GM19324 (cell line): Measurements from ENCODE around the gene SLC6A16.
"Not testable (repeated sequence)": the region's sequence is repeated elsewhere in the genome, so short reads cannot be mapped to it uniquely, and the experiment has no call there.

Experiments used
- ATAC-seq: cut with Tn5 transposase; IDR thresholded peaks from one replicate; pipeline ENCODE4 v1.9.1; 2021; ENCODE audit warnings: mild to moderate bottlenecking, moderate library complexity; ENCODE audit not compliant: unreplicated experiment, low FRiP score

The SLC6A16 gene

DNA sequence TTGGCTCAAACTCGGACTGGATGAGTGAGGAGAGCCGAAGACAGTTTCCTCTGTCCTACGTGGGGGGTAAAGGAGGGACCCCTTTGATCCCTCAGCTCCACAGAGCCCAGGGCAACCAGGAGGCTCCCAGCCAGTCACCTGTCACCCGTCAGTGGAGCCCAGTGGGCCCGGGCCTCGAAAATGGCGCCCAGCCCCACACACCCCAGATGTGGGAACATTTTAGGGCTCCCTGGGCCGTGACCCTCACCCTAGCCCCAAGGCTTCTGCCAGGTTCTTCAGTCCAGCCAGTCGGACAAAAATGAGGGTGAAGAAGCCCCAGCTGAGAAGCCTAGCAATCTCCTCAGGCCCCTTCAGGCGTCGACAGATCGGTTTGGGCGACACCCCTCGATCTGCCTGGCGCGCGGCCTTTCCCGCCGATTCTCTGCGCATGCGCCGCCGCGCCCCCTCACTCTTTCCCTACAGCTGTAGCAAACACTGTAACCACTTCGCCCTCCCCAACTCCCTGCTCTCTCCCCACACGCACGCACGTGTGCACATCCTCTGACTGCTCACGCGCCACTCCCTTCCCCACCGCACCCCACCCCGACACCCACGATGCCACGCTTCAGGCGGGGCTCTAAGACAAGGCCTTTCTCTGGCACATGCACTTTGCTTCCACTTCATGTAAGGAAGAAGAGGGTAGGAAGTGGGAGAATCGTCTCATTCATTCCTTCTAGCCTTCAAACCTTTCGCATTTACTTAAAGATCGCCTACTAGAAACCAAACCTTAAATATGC, at the start of gene SLC6A16:
Gene SLC6A16 (minus strand): TSS at position 391 of the 776 bp plus-strand sequence. CDS start 13,844 bp downstream, outside the sequence.
- ATAC-seq = no peak

GRCh38 chr19:49373174-49373573, 48.2 kb upstream of the SLC6A16 start:
- not testable (repeated sequence) for ATAC-seq

DNA sequence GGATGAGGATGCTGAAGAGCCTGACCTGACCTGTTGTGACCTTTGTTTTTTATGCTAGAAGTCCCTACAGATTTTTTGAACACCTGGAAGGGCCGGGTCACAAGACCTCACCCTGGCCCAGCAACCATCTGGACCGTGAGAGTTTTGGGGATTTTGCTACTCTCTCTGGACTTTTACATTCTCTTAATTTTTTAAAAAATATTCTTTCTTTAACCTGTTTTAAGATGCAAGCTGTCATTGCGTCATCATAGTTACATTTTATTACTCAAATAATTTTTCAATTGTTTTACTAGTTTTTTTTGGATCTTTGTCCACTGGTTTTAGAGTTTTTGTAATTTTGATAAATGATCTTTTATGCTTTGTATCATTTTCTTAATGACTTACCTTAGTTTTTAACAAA, 46.2 kb upstream of the SLC6A16 start:
- no peak for ATAC-seq

- ATAC-seq = no peak
Observed at GRCh38 chr19:49368711-49369358, 43.8 kb upstream of the SLC6A16 start.

GRCh38 chr19:49366110-49366509, 41.1 kb upstream of the SLC6A16 start:
- ATAC-seq = no peak

GRCh38 chr19:49364083-49364737, 39.2 kb upstream of the SLC6A16 start:
- no peak for ATAC-seq

DNA sequence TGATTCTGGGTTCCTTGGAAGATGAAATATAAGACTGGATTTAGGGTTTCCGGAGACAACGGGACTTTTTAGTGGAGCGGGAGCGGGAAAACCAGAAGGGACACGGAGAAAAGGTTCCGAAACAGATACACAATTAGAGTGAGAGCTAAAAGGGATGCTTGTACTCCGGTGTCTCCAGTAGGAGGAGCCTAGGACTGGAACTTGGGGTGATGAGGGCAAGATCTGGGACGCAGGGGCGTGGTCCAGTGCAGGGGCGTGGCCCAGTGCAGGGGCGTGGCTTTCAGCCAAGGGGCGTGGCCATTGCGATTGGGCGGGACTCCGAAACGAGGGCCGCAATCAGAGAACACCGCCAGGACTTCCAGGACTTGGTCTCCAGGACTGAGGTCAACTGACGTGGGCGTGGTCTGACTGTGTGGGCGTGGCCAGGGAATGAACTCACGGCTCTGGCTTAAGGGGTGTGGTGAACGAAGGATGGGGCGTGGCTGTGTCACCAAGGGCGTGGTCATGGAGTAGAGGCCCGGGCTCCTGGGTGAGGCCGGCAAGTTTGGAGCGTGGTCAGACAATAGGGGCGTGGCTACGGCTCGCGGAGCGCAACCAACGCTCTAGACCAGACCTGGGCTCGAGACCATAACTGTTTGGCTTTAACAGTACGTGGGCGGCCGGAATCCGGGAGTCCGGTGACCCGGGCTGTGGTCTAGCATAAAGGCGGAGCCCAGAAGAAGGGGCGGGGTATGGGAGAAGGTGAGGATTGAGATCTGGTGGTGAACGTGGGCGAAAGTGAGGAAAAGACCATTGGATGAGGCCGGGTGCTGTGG, 38.5 kb upstream of the SLC6A16 start, which contains the start of gene DKKL1:
Gene DKKL1 (plus strand): TSS at position 610 of the 815 bp plus-strand sequence. CDS start 122 bp downstream, at position 732.
- no peak for ATAC-seq

GRCh38 chr19:49362929-49363267, 37.9 kb upstream of the SLC6A16 start:
- no peak for ATAC-seq

- ATAC-seq = no peak
Observed at GRCh38 chr19:49362048-49362928, 37.3 kb upstream of the SLC6A16 start, which contains the start of gene TEAD2. TEAD2 (minus strand) TSS chr19:49362416; CDS start chr19:49360075, 2,341 bp downstream.

DNA sequence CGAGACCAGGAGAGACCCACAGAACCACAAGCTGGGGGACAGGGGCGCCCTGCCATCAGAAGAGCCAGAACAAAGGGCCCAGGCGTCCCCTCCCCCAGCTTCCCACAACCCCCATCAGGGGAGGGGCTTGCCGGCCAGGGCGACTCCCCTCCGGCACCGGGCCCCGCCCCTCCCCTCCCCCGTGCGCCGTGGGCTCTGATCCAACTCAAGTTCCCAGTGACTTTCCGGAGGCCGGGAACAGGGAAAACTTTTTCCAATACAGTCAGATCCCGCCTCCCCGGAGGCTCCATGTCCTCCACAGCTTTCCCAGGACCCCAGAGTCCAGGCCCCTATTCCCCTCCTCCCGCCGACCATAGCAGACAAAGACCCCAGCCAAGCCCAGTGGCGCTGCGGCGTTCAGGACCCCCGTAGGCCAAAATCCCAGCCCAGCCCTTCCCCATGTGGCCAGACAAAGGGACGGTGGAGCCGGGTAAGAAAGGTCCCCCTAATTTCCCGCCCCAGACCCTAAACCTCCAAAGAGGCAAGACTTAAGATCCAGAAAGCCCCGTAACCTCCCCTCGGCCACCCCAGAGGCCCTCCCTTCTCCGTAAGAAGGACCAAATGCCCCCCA, 36.6 kb upstream of the SLC6A16 start:
- no peak for ATAC-seq

DNA sequence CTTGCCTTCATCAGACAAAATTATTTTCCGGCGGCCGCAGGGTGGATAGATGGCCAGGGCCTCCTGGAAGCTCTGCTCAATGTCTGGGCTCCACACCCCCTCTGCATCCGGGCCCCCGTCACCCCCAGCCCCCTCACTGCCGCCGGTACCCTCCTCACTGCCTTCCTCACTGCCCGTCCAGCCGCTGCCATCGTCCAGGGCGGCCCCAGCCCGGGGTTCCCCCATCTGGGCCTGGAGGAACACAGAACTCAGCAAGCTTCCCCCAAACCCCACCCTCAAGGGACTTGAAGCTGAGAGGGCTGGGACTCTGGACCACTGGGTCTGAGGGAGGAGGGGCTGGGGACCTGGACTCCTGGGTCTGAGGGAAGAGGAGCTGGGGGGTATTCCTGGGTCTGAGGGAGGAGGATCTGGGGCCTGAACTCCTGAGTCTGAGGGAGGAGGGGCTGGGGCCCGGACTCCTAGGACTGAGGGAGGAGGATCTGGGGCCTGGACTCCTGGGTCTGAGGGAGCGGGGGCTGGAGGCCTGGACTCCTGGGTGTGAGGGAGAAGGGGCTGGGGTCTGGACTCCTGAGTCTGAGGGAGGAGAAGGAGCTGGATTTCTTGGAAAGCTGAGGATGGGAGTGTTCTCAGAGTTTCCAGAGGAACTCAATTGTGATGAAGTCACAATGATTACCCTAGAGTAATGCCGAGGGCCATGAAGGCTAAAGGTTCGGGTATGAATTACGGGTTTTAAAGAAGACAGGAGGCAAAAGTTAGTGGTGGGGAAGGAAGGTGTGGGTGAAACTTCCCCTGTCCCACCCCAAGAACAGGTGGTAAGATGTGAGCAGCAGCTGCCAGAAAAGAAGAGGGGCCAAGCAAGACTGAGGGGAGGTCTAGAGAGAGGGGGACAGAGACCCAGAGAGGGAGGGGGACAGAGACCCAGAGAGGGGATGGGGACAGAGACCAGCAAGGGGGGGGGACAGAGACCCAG, 35.1 kb upstream of the SLC6A16 start:
- no peak for ATAC-seq

GRCh38 chr19:49357186-49357585, 32.2 kb upstream of the SLC6A16 start:
- ATAC-seq = no peak

GRCh38 chr19:49356382-49356781, 31.4 kb upstream of the SLC6A16 start:
- no peak for ATAC-seq

- no peak for ATAC-seq
Observed at GRCh38 chr19:49355909-49356353, 30.9 kb upstream of the SLC6A16 start.

- no peak for ATAC-seq
Observed at GRCh38 chr19:49349567-49349966, 24.6 kb upstream of the SLC6A16 start.

- no peak for ATAC-seq
Observed at GRCh38 chr19:49348305-49349189, 23.6 kb upstream of the SLC6A16 start.

- no peak for ATAC-seq
Observed at GRCh38 chr19:49347835-49348234, 22.8 kb upstream of the SLC6A16 start.
